ENCODE measurements around the gene FIGLA.

FIGLA gene
- total RNA-seq: 0 to 0.66 (median 0) reads per million in 17 experiments

DNA sequence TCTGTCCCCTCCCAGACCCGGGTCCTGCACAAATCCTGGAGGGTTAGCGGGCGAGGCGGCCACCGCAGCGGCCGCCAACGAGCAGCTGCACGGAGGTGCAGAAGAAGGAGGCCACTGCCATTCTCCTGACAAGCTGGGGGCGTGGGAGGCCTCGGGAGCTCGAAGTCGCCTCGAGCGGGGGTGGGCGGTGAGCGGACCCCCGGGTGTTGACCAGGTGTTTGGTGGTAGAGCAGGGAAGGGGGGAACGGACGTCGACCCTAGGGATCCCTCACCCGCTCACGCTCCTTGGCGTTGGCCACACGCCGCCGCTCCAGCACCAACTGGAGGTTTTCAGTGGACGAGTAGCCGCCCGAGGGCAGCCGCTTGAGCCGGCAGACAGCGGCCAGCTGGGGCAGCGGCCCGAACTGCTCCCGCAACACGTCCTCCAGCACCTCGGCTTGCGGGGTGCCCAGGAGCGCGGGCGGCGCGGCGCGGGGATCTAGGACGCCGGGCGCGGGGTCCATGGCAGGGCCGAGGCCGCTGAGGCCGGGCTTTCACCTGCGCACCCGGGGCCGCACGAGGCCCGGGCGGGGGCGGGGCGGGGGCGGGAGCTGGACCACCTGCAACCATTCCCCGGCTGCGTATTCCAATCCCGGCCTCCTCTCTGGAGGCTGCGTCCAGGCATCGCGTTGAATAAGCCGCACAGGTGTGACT is at the start of gene FIGLA:
TSS of gene FIGLA (minus strand) at position 508 of the 693 bp plus-strand sequence. CDS start at position 503, 5 bp downstream.
- peak in 2 of 4 experiments; percentile 11 to 36 for DNase-seq

DNA sequence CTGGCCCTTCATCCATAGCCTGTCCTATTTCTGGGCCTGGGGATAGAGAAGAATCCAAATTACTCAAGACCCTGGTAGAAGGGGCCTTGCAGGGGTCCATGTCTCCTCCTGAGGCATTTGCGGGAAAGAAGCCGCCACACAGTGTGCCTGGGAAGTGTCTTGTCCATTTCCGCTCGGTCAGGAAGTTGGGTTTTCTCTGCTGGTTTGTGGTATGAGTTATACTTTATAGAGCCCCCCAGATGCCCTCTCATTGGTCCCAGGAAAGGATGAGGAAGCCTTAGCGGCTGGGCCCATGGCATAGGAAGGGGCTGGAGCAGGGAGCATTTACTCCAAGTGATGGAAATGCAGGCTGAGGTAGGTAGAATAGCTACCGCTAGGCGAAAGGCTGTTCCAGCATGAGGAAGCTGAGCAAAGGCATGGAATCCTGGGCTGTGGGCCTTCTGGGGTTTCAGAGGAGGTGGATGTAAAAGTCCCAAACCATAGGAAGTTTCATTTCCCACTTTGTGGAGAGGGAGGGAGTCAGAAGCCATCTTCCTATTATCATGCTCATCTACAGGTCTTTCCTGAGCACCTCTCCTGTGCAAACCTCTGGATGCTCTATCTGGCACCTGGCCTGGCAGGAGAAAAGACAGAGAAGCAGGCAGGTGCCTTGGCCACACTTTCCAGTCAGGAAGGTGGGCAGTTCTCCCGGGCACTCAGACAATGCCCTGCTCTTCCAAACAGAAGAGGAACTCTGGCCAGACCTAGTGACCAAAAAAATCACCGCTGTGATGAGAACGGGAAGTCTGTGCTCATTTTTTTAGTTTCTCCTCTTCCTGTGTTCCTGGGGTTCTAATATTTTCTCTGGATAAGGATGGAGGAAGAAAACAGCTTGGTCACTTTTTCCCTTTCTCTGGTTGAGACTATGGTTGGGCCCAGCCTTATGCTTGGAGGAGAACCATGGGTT is 47.8 kb upstream of the FIGLA start:
- peak in 3 of 4 experiments; percentile 25 to 54 (median 38) for DNase-seq

DNA sequence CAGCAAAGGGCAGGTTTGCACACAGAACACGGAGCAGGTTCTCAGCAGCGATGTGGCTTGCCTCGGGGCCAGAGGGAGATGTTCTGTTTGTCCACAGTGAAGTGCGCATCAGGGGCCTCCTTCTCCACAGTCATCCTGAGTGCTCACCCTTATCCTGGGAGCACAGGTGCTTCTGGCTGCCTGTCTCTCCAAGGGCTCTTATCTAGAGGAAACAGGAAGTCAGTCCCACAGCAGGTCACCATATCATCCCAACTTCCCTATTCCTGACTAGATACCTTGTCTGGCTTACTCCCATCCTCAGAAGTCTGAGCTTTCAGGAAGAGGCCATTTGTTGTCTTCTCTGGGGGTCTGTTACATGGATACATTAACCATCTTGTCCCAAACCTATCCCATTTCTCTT is 45.2 kb upstream of the FIGLA start, which contains the start of gene CD207:
TSS of gene CD207 (minus strand) at position 174 of the 400 bp plus-strand sequence. CDS start at position 134, 40 bp downstream.
- peak in 1 of 4 experiments; percentile 31 for DNase-seq

- DNase-seq: no peak
These were observed 44.4 kb upstream of the FIGLA start for GRCh38 chr2:70834881-70835280.

GRCh38 chr2:70834106-70834505 is 43.7 kb upstream of the FIGLA start:
- DNase-seq: no peak

DNA sequence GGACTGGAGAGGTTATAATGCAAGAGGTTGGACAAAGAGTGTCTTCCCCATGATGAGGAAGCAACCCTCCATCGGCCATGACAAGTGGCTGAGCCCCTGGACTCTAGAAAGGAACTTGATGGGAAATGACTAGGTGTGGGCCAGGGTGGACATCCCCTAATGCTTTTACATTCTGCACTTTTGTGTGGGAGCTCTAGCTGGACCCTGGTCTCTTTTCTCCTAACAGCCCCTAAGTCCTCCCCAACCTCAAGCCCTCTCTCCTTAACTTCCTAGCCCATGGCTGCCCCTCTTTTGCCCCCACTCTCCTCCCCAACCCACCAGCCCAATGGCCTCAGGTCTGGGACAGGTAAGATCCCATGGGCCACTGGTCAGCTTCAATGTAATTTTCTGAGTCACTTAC is 42.8 kb upstream of the FIGLA start:
- DNase-seq: no peak

- DNase-seq: peak; percentile 40 to 73 (median 57)
These were observed 41.9 kb upstream of the FIGLA start for GRCh38 chr2:70832386-70832785.

- DNase-seq: no peak
These were observed 41.4 kb upstream of the FIGLA start for GRCh38 chr2:70831861-70832260.

DNA sequence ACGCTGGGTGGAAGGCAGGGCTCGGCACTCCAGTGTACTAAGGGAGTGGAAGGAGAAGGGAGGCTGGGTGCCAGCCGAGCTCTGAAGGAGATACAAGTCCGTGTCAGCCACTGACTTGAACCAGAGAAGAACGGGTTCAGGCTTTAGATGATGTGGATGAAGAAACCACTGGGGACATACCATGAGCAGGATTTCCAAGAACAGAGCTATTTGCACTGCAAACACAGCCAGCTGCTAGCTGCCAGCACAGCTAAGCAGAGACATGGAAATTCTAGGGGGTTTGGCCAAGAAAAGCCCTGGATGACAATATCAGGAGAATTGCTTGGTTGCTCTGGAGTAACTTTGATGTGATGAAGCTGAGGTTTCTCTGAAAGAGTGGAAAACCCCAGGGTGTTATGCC is 39.9 kb upstream of the FIGLA start:
- no peak for DNase-seq

DNA sequence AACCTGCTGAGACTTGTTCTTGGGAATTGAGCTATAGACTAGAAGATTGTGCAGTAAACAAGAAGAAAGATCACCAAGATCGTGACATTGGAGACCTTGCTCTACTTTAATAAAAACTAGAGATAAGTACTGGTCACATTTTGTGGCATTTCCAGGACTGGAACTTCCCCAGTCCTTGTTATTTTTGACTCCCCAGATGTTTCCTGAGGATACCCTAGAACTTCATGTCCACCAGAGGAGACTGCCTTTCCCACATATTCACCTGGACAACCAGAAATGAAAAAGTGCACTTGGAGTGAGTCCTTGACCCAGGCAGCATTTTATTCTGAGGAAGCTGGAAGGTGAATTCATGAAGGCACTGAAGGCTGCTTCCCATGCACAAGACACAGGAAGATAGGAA is 39.5 kb upstream of the FIGLA start:
- no peak for DNase-seq

DNA sequence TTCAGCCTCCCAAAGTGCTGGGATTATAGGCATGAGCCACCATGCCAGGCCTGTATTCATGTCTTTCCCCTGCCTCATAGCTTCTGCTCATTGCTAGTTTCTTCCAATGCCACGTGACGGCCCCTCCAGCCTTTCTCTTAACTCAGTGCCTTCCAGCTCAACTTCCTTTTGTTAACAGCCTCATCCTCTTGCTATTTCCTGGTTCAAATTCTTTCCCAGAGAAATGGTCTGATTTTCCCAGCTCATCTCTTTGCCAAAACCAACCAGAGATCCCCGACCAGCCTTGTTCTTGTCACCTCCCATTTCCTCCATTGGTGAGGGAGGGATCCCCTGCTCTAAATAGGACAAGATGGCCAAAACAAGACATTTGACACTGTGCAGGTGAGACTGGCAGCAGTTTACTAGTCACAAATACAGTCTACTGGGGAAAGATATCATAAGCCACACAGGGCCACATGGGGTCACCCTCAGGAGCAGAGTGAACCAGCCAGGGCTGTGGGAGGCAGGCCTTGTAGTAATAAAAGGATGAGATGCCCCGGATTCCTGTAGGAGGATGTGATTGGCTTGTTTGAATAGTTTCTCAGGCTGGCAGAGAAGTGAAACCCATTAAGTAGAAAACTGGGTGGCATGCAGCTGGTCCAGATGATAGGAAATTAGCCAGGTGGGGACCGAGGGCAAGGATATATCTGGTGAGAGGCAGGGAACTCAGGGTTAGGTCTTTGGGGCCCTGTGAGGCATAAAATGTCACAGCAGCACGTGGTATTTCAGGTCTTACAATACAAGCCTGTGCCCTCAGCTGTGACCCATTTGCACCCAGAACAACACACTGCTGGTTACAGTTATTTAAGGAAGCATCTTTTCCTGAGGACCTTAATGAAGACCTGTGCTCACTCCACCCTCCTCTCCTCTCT is 38.7 kb upstream of the FIGLA start:
- DNase-seq: peak in 3 of 4 experiments; percentile 16 to 39 (median 39)

DNA sequence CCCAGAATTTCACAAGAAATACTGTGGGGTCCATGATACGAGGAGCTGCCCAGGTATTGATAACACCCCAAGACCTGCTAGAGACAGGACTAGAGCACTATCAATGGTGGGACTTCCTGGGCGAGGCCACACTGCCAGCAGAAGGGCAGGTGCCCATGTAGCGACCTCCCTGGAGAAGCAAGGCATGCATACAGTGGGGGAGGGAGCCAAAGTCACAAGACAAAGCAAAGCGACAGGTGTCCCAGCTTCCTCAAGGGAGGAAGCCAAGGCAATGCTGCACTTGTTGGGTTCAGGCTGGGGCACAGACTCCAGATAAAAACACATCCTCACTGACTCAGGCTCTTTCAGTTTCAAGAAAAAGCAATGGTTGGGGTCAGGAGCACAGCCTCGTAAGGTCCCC is 37.7 kb upstream of the FIGLA start:
- no peak for DNase-seq

- DNase-seq: peak in 3 of 4 experiments; percentile 25 to 43 (median 43)
These were observed 36.9 kb upstream of the FIGLA start for GRCh38 chr2:70827388-70827787.

DNA sequence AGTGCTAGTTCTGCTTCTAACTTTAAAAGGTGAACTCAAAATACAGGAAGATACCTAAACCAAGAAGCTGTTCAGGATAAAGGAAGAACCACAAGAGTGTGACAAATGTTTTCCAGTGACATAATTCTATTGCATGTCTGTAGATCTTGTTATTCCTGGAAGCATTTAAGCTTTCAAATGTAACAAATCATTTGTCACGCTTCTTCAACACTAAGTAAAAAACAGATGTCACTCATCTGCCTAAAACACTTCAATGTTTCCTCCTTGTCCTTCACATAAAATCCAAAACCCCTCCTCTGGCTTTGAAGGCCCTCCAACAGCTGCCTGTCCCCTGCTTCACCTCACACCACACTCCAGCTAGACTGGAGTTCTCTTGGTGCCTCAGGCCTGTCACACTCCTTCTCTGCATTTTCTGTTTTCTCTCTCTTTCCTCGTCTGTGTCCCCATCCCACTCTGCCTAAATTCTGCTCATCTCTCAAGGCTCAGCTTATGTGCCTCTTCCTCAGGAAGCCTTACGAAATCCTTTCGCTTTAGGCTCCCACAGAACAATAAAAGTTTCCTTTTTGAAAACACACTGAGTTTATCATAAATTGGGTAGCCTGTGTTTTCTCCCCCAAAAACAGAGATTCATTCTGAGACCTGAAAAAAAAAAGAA is 36.4 kb upstream of the FIGLA start:
- peak in 3 of 4 experiments; percentile 15 to 76 (median 50) for DNase-seq

- peak in 3 of 4 experiments; percentile 39 to 50 (median 48) for DNase-seq
These were observed 32.8 kb upstream of the FIGLA start for GRCh38 chr2:70823249-70823648.

DNA sequence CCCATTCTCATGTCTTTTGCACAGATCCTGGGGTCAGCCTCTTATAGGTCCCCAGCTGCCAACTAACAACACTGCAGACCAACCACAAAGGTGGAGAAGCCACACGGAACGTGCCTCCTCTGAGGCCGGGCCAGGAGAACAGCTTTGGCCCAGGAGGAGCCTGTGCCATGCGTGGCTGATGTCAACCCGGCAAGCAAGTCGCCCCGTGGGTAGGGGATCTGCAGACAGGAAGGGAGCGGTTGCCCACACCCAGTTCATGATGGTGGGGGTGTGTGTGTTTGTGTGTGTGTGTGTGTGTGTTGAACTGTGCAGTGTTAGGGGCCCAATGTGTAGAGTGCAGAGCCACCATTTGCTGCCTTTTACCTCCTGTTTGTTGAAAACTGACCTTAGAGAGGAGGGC is 32.4 kb upstream of the FIGLA start:
- DNase-seq: peak in 1 of 4 experiments; percentile 23

DNA sequence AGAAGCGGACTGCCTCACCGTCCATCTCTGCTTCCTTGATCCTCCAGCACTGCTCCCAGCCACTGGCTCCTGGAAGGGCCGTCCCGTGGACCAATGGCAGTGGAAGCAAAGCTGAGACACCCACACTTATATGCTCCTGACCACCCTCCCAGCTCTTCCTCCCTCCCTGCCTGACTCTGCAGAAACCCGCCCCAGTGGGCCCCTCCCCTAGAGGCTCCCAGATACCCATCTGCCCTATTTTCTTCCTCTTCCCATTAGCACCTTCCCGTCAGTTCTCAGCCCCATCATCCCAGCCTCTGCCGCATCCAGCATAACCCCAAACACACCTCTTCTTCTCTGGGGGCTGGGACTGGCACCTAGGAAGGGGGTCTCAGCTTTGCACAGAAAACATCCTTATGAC is 30.1 kb upstream of the FIGLA start, which contains the start of gene CLEC4F:
TSS of gene CLEC4F (minus strand) at position 101 of the 400 bp plus-strand sequence. CDS start at position 25, 76 bp downstream.
- no peak for DNase-seq

DNA sequence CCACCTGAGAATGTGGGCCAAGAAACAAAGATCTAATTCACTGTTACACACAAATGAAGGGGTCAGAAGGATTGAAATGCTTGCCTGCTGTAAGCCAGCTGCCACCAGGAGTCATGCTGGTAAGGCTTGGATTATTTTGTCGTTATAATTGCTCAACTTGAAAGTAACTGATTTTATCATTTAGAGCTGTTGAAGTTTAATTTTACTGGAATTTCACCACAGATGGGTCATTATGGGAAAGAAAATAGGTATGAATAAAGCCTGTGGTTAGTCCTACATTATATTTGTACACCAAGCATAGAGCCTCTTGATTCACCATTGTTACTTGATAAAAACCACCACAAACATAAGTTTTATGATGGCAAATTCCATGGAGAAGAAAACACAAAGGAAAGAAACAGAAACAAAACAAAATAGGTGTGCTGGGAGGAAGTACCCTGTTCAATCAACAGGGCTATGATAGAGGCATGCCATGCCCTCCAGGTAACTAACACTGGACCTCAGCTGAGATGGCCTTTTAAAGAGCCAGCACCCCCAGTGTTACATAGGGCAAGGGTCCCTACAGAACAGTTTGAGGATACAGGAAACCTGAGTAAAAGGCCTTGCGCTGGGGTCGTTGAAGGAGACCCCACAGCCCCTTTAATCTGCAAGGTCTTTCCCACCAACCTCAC is 27.0 kb upstream of the FIGLA start:
- no peak for DNase-seq

GRCh38 chr2:70816726-70817125 is 26.3 kb upstream of the FIGLA start:
- DNase-seq: no peak

DNA sequence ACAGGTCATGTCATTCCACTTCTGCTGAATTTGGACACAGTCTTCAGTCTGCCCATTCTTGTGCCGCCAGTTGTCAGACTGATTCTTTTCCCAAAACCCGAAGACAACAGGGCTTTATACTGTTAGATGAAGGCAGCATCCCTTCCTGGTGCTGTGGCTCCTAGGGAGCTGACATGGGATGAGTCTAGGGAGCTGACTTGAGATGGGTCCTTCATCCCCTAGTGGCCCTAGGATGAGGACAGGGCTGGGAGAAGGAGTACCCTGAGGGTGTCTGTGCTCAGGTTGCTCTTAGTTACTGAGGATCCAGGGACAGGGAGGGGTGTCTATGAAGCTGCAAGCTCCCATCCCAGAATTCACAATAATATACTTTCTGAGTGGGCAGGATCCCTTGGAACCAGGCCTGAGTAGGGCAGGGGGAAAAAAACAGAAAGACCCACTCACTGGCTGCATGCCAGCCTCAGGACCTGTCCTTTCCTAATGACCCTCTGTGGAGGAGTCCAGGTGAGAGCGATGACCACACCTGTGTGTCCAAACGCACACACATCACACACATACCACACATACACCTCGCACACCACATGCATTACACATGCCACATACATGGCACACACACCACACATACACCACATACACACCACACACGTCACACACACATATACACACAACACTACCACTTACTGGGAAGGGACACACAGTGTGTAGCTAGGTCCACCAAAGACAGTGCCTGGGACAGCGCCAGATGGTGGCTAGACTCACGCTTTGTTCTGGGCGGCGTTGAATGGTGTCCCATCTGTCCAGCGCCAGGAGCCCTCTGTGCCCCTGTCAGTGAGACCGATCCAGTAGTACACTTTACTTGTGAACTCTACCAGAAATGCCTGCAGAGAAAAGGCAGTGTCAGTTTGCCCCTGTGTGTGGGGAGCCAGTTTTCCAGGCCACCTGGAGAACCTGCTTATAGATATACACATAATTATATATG is 18.8 kb upstream of the FIGLA start:
- no peak for DNase-seq
